Astrocyte (in vitro differentiated cells and primary cell): Measurements from ENCODE around the gene KLHDC10. TPM values are rescaled to one million over a fixed set of nuclear protein-coding genes. Genes with fewer than 3 reads are reported as not detected.

ENCODE experiments used
- DNase-seq: peaks from one replicate; pipeline ENCODE4 v3.0.0-alpha.2; 2010; ENCODE audit warnings: low read depth
- FAIRE-seq: peaks from 2 replicates; lab custom pipeline; 2011; peaks lifted over from hg19 to GRCh38; lab: Jason Lieb, UNC
- H2AFZ ChIP-seq: 2 replicates; pipeline ENCODE4 v1.6.0; 2012; ENCODE audit warnings: low read depth, low read length, inconsistent platforms
- H3K27ac ChIP-seq: 2 replicates; pipeline ENCODE4 v1.5.1; 2011; ENCODE audit warnings: low read depth, low read length, inconsistent platforms
- H3K27me3 ChIP-seq: 2 replicates; pipeline ENCODE4 v1.6.0; 2011; ENCODE audit warnings: low read length, inconsistent platforms; ENCODE audit not compliant: insufficient read depth
- H3K36me3 ChIP-seq: 2 replicates; pipeline ENCODE4 v1.5.1; 2011; ENCODE audit warnings: low read length, inconsistent platforms; ENCODE audit not compliant: insufficient read depth
- H3K4me1 ChIP-seq: 2 replicates; pipeline ENCODE4 v1.5.1; 2011; ENCODE audit warnings: low read length, inconsistent platforms; ENCODE audit not compliant: insufficient read depth
- H3K4me2 ChIP-seq: 2 replicates; pipeline ENCODE4 v1.6.0; 2012; ENCODE audit warnings: low read length, inconsistent platforms
- H3K4me3 ChIP-seq: 2 replicates; pipeline ENCODE4 v1.5.1; 2011; ENCODE audit warnings: low read depth, mild to moderate bottlenecking, low read length, inconsistent platforms; ENCODE audit not compliant: insufficient read depth
- H3K79me2 ChIP-seq: 2 replicates; pipeline ENCODE4 v1.6.0; 2012; ENCODE audit warnings: mild to moderate bottlenecking, low read length, inconsistent platforms; ENCODE audit not compliant: insufficient read depth
- H3K9ac ChIP-seq: 2 replicates; pipeline ENCODE4 v1.6.0; 2012; ENCODE audit warnings: mild to moderate bottlenecking, low read length, inconsistent platforms
- H3K9me3 ChIP-seq: 2 replicates; pipeline ENCODE4 v1.5.1; 2012; ENCODE audit warnings: low read depth, mild to moderate bottlenecking, low read length, inconsistent platforms; ENCODE audit not compliant: insufficient read depth
- H4K20me1 ChIP-seq: 2 replicates; pipeline ENCODE4 v1.6.0; 2012; ENCODE audit warnings: low read length, inconsistent platforms; ENCODE audit not compliant: insufficient read depth
- H3K27ac Mint-ChIP-seq: one replicate; pipeline ENCODE4 v1.8.0; 2021; ENCODE audit warnings: mild to moderate bottlenecking, mixed read lengths; ENCODE audit not compliant: unreplicated experiment
- H3K27me3 Mint-ChIP-seq: one replicate; pipeline ENCODE4 v1.8.0; 2021; ENCODE audit warnings: low read depth, mixed read lengths; ENCODE audit not compliant: unreplicated experiment
- H3K36me3 Mint-ChIP-seq: one replicate; pipeline ENCODE4 v1.8.0; 2021; ENCODE audit warnings: low read depth, mixed read lengths; ENCODE audit not compliant: unreplicated experiment
- H3K4me1 Mint-ChIP-seq: one replicate; pipeline ENCODE4 v1.8.0; 2021; ENCODE audit warnings: low read depth, mixed read lengths; ENCODE audit not compliant: unreplicated experiment
- H3K4me3 Mint-ChIP-seq: one replicate; pipeline ENCODE4 v1.8.0; 2021; ENCODE audit warnings: mild to moderate bottlenecking, moderate library complexity, mixed read lengths; ENCODE audit not compliant: unreplicated experiment
- H3K9me3 Mint-ChIP-seq: one replicate; pipeline ENCODE4 v1.8.0; 2021; ENCODE audit warnings: mild to moderate bottlenecking, mixed read lengths; ENCODE audit not compliant: unreplicated experiment
- CTCF ChIP-seq: IDR thresholded peaks from 2 replicates; pipeline ENCODE4 v1.5.1; 2011; ENCODE audit warnings: low read depth, mild to moderate bottlenecking, inconsistent platforms, low read length, moderate library complexity; ENCODE audit not compliant: insufficient read depth
- EZH2 ChIP-seq: IDR thresholded peaks from 2 replicates; pipeline ENCODE4 v1.6.1; 2012; ENCODE audit warnings: mild to moderate bottlenecking, low read length, inconsistent platforms; ENCODE audit not compliant: insufficient read depth
- total RNA-seq: library from RNA; stranded (reverse); gene quantifications from 2 replicates; pipeline ENCODE4 v1.2.1, GENCODE V29; 2021

Gene KLHDC10
- total RNA-seq, 1 donor from 2014 or later: 33.2 TPM

- Mint-ChIP-seq H3K27me3 (no peaks in the 10 kb centered on the region), H3K36me3 (peaks cover 25% of the 10 kb centered on the region), H3K4me3 (no peak overlapping the region), H3K27ac (no peak overlapping the region), H3K4me1 (peaks cover 5% of the 10 kb centered on the region), H3K9me3 (no peaks in the 10 kb centered on the region)
- Histone ChIP-seq H3K4me2 (no peak overlapping the region), H4K20me1 (no peaks in the 10 kb centered on the region), H3K27ac (no peak overlapping the region), H3K36me3 (peaks cover 43% of the 10 kb centered on the region), H3K4me1 (peaks cover 10% of the 10 kb centered on the region), H3K4me3 (no peak overlapping the region), H3K27me3 (no peaks in the 10 kb centered on the region), H2AFZ (no peak overlapping the region), H3K79me2 (no peaks in the 10 kb centered on the region), H3K9ac (no peak overlapping the region), H3K9me3 (no peaks in the 10 kb centered on the region)
- FAIRE-seq: no peak
- DNase-seq: no peak
- no peak for TF ChIP-seq EZH2
- no peak for TF ChIP-seq CTCF
Observed at GRCh38 chr7:130022115-130022514, 48.2 kb upstream of the KLHDC10 start.

GRCh38 chr7:130022623-130023175 lies 47.6 kb upstream of the KLHDC10 start:
- Histone ChIP-seq H3K9me3 (no peaks in the 10 kb centered on the region), H3K4me3 (no peak overlapping the region), H3K36me3 (peaks cover 46% of the 10 kb centered on the region), H3K4me1 (peaks cover 10% of the 10 kb centered on the region), H3K79me2 (no peaks in the 10 kb centered on the region), H3K4me2 (no peak overlapping the region), H3K27me3 (no peaks in the 10 kb centered on the region), H3K27ac (no peak overlapping the region), H2AFZ (no peak overlapping the region), H4K20me1 (no peaks in the 10 kb centered on the region), H3K9ac (no peak overlapping the region)
- no peaks in the 10 kb centered on the region for H3K9me3 Mint-ChIP-seq
- H3K27ac Mint-ChIP-seq: no peak overlapping the region
- H3K36me3 Mint-ChIP-seq: peaks cover 26% of the 10 kb centered on the region
- TF ChIP-seq CTCF (no peak), EZH2 (no peak)
- peaks cover 5% of the 10 kb centered on the region for H3K4me1 Mint-ChIP-seq
- H3K4me3 Mint-ChIP-seq: no peak overlapping the region
- DNase-seq: no peak
- no peaks in the 10 kb centered on the region for H3K27me3 Mint-ChIP-seq
- FAIRE-seq: no peak

- TF ChIP-seq CTCF (no peak), EZH2 (no peak)
- Histone ChIP-seq H3K27me3 (no peaks in the 10 kb centered on the region), H3K9ac (no peak overlapping the region), H4K20me1 (no peaks in the 10 kb centered on the region), H3K9me3 (no peaks in the 10 kb centered on the region), H3K79me2 (no peaks in the 10 kb centered on the region), H3K36me3 (peaks cover 44% of the 10 kb centered on the region), H3K4me2 (no peak overlapping the region), H3K4me3 (no peak overlapping the region), H3K27ac (peak overlapping the region; percentile 33), H3K4me1 (peaks cover 10% of the 10 kb centered on the region), H2AFZ (no peak overlapping the region)
- Mint-ChIP-seq H3K27ac (no peak overlapping the region), H3K4me1 (peaks cover 5% of the 10 kb centered on the region), H3K4me3 (no peak overlapping the region), H3K27me3 (no peaks in the 10 kb centered on the region), H3K36me3 (peaks cover 26% of the 10 kb centered on the region), H3K9me3 (no peaks in the 10 kb centered on the region)
- FAIRE-seq (no peak), DNase-seq (peak; percentile 48)
Observed at GRCh38 chr7:130024390-130024789, 45.9 kb upstream of the KLHDC10 start.
